ENCODE data around the gene COMTD1.

The COMTD1 gene

DNA sequence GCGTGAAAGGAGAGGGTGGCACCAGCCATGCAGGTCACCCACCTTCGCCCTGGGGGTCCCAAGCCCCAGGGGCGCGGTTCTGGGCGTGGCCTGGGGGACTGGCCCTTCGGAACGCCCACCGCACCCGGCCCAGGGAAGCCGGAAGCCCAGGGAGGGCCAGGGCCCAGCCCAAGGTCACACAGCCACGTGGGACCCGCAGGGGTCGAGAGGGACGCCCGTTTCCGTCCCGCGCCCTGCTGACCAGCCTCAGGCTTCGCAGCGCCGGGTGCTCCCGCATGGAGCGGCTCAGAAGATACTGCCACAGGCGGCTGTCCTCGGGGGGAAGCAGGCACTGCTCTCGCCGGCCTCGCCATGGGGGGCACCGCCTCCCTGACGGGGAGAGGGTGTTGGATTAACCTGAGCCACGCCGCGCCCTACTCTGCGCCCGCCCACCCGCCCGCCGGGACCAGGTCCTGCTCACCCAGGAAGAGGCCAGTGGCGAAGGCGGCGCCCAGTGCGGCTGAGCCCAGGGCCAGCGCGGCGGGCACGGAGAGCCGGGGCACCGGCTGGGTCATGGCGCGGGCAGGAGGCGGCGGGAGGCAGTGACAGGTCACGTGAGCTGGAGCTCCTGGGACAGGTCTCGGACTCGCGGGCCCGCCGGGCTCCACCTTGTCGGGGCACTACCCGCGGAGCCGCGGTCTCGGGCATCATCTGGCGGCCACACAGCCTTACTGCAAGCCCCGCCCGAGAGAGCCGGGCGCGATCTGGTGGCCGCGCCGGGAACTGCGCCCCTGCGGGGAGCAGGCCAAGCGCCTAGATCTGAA is at the start of gene COMTD1 (continued):
- TF ChIP-seq, protein P1, sequence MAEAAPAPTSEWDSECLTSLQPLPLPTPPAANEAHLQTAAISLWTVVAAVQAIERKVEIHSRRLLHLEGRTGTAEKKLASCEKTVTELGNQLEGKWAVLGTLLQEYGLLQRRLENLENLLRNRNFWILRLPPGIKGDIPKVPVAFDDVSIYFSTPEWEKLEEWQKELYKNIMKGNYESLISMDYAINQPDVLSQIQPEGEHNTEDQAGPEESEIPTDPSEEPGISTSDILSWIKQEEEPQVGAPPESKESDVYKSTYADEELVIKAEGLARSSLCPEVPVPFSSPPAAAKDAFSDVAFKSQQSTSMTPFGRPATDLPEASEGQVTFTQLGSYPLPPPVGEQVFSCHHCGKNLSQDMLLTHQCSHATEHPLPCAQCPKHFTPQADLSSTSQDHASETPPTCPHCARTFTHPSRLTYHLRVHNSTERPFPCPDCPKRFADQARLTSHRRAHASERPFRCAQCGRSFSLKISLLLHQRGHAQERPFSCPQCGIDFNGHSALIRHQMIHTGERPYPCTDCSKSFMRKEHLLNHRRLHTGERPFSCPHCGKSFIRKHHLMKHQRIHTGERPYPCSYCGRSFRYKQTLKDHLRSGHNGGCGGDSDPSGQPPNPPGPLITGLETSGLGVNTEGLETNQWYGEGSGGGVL (tag by site-specific recombination; IDR thresholded peaks at IDR 0.05): no peak
- TF ChIP-seq ZNF114 (tag by site-specific recombination; IDR thresholded peaks at IDR 0.05): no peak
- TF ChIP-seq ZNF155 (tag by site-specific recombination; IDR thresholded peaks at IDR 0.05): no peak
- no peak for TF ChIP-seq ZNF776 (tag by site-specific recombination; IDR thresholded peaks at IDR 0.05; ENCODE audit: borderline replicate concordance)
- no peak for TF ChIP-seq ZNF311 (tag by site-specific recombination; IDR thresholded peaks at IDR 0.05; ENCODE audit: borderline replicate concordance)
- TF ChIP-seq, protein P2, sequence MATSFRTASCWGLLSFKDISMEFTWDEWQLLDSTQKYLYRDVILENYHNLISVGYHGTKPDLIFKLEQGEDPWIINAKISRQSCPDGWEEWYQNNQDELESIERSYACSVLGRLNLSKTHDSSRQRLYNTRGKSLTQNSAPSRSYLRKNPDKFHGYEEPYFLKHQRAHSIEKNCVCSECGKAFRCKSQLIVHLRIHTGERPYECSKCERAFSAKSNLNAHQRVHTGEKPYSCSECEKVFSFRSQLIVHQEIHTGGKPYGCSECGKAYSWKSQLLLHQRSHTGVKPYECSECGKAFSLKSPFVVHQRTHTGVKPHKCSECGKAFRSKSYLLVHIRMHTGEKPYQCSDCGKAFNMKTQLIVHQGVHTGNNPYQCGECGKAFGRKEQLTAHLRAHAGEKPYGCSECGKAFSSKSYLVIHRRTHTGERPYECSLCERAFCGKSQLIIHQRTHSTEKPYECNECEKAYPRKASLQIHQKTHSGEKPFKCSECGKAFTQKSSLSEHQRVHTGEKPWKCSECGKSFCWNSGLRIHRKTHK (tag by site-specific recombination; IDR thresholded peaks at IDR 0.05): no peak
- TF ChIP-seq ZNF514 (tag by site-specific recombination; IDR thresholded peaks at IDR 0.05): no peak
- TF ChIP-seq ZNF16 (tag by site-specific recombination; IDR thresholded peaks at IDR 0.05; ENCODE audit: low read depth): no peak
- peak; percentile 85 for TF ChIP-seq ZNF660 (tag by site-specific recombination; IDR thresholded peaks at IDR 0.05)
- no peak for TF ChIP-seq ZNF701 (tag by site-specific recombination; IDR thresholded peaks at IDR 0.05)
- TF ChIP-seq ZBTB48 (tag by site-specific recombination; IDR thresholded peaks at IDR 0.05): no peak
- no peak for TF ChIP-seq ZNF48 (tag by site-specific recombination; IDR thresholded peaks at IDR 0.05)
- no peak for TF ChIP-seq ZNF837 (tag by site-specific recombination; IDR thresholded peaks at IDR 0.05)
- TF ChIP-seq, protein P3, sequence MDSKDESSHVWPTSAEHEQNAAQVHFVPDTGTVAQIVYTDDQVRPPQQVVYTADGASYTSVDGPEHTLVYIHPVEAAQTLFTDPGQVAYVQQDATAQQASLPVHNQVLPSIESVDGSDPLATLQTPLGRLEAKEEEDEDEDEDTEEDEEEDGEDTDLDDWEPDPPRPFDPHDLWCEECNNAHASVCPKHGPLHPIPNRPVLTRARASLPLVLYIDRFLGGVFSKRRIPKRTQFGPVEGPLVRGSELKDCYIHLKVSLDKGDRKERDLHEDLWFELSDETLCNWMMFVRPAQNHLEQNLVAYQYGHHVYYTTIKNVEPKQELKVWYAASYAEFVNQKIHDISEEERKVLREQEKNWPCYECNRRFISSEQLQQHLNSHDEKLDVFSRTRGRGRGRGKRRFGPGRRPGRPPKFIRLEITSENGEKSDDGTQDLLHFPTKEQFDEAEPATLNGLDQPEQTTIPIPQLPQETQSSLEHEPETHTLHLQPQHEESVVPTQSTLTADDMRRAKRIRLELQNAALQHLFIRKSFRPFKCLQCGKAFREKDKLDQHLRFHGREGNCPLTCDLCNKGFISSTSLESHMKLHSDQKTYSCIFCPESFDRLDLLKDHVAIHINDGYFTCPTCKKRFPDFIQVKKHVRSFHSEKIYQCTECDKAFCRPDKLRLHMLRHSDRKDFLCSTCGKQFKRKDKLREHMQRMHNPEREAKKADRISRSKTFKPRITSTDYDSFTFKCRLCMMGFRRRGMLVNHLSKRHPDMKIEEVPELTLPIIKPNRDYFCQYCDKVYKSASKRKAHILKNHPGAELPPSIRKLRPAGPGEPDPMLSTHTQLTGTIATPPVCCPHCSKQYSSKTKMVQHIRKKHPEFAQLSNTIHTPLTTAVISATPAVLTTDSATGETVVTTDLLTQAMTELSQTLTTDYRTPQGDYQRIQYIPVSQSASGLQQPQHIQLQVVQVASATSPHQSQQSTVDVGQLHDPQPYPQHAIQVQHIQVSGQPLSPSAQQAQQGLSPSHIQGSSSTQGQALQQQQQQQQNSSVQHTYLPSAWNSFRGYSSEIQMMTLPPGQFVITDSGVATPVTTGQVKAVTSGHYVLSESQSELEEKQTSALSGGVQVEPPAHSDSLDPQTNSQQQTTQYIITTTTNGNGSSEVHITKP (tag by site-specific recombination; IDR thresholded peaks at IDR 0.05): peak; percentile 77
- no peak for TF ChIP-seq GLI2 (tag by site-specific recombination; IDR thresholded peaks at IDR 0.05; ENCODE audit: borderline replicate concordance, low read depth)
- peak; percentile 63; the same call in 1 of the 2 replicates for TF ChIP-seq ZBTB17 (tag by site-specific recombination; IDR thresholded peaks at IDR 0.05)
- TF ChIP-seq, protein P4, sequence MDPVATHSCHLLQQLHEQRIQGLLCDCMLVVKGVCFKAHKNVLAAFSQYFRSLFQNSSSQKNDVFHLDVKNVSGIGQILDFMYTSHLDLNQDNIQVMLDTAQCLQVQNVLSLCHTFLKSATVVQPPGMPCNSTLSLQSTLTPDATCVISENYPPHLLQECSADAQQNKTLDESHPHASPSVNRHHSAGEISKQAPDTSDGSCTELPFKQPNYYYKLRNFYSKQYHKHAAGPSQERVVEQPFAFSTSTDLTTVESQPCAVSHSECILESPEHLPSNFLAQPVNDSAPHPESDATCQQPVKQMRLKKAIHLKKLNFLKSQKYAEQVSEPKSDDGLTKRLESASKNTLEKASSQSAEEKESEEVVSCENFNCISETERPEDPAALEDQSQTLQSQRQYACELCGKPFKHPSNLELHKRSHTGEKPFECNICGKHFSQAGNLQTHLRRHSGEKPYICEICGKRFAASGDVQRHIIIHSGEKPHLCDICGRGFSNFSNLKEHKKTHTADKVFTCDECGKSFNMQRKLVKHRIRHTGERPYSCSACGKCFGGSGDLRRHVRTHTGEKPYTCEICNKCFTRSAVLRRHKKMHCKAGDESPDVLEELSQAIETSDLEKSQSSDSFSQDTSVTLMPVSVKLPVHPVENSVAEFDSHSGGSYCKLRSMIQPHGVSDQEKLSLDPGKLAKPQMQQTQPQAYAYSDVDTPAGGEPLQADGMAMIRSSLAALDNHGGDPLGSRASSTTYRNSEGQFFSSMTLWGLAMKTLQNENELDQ (tag by site-specific recombination; IDR thresholded peaks at IDR 0.05; ENCODE audit: low read depth): no peak
- TF ChIP-seq ZNF140 (tag by site-specific recombination; IDR thresholded peaks at IDR 0.05): no peak
- no peak for TF ChIP-seq ZNF658 (tag by site-specific recombination; IDR thresholded peaks at IDR 0.05)
- TF ChIP-seq ZNF501 (tag by site-specific recombination; IDR thresholded peaks at IDR 0.05): peak; percentile 75; the same call in 1 of the 2 replicates
- TF ChIP-seq ZNF2 (tag by site-specific recombination; IDR thresholded peaks at IDR 0.05): 0 out of 2 replicates have a peak, but pooled peaks have one; percentile 17
- TF ChIP-seq OVOL3 (tag by site-specific recombination; IDR thresholded peaks at IDR 0.05): no peak
- peak; percentile 87 for TF ChIP-seq ZNF391 (tag by site-specific recombination; IDR thresholded peaks at IDR 0.05; ENCODE audit: borderline replicate concordance, low read depth)
- TF ChIP-seq ZNF341 (tag by site-specific recombination; IDR thresholded peaks at IDR 0.05; ENCODE audit: low read depth): peak; percentile 81
- peak; percentile 62 for TF ChIP-seq IKZF3 (tag by site-specific recombination; IDR thresholded peaks at IDR 0.05)
- peak; percentile 83 for TF ChIP-seq ZBTB7A (tag by site-specific recombination; IDR thresholded peaks at IDR 0.05; ENCODE audit: low read depth)
- no peak for TF ChIP-seq ZNF23 (tag by site-specific recombination; IDR thresholded peaks at IDR 0.05; ENCODE audit: borderline replicate concordance)
- TF ChIP-seq GLI4 (tag by site-specific recombination; IDR thresholded peaks at IDR 0.05): no peak
- TF ChIP-seq, protein P5, sequence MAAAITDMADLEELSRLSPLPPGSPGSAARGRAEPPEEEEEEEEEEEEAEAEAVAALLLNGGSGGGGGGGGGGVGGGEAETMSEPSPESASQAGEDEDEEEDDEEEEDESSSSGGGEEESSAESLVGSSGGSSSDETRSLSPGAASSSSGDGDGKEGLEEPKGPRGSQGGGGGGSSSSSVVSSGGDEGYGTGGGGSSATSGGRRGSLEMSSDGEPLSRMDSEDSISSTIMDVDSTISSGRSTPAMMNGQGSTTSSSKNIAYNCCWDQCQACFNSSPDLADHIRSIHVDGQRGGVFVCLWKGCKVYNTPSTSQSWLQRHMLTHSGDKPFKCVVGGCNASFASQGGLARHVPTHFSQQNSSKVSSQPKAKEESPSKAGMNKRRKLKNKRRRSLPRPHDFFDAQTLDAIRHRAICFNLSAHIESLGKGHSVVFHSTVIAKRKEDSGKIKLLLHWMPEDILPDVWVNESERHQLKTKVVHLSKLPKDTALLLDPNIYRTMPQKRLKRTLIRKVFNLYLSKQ (tag by site-specific recombination; IDR thresholded peaks at IDR 0.05; ENCODE audit: borderline replicate concordance): no peak
- no peak for TF ChIP-seq ZNF239 (tag by site-specific recombination; IDR thresholded peaks at IDR 0.05)

Data from HEK293 (cell line).